A673 (cell line): Measurements from ENCODE around the gene NDRG3.

ENCODE experiments used
- CTCF ChIP-seq: fragments of 300-800, 200-600 bp; sonication (generic); conservative IDR thresholded peaks from 2 replicates; pipeline ENCODE4 v1.5.1; 2017; ENCODE audit warnings: low read depth, mild to moderate bottlenecking, antibody characterized with exemption, low read length, moderate library complexity, mixed read lengths
- EZH2 ChIP-seq: fragments of 200-600 bp; sonication (generic); IDR thresholded peaks from 2 replicates; pipeline ENCODE4 v1.6.1; 2017; ENCODE audit warnings: borderline replicate concordance, low read depth, mild to moderate bottlenecking, mixed read lengths, antibody characterized with exemption, low read length; ENCODE audit not compliant: poor library complexity, severe bottlenecking

DNA sequence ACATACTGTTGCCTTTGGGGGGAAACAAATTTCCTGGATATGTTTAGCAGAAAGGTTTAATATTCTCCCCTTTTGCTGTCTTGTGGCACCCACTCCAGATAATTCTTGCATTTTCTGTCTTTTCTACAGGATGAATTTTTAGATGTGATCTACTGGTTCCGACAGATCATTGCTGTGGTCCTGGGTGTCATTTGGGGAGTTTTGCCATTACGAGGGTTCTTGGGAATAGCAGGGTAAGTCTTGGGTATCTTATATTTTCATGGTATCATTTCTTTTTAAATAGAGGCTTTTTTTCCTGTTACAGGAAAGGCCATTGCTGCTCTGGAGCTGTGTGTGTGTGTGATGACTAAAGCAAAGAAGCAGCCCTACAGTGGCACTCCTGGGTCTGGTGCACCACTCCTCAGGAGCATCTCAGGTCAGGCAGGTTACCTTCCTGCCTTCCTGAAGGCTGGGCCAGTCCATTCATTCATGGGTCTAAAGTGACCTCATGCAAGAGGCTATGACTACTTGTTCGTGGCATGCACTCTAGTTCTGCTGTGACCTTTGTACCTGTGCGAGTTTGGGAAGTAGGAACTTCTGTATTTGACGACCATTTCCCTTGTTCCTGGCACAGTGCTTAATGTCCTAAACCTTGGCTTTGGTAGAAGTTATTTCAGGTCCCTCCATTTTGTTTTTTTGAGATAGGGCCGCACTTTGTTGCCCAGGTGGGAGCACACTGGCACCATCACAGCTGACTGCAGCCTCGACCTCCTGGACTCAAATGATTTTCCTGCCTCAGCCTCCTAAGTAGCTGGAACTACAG lies 138.1 kb downstream of the NDRG3 start:
- TF ChIP-seq CTCF (no peak), EZH2 (no peak)
